Colonic mucosa (tissue), 4 donors: ENCODE measurements around the gene RAPGEF4. TPM values are rescaled to one million over a fixed set of nuclear protein-coding genes. Genes with fewer than 3 reads are reported as not detected.

Experiments used
- DNase-seq: peaks from one replicate; pipeline ENCODE4 v3.0.0-alpha.2; 2020
- H3K27ac ChIP-seq: fragments of 200-600 bp; one replicate; pipeline ENCODE4 v1.8.0; 2021
- H3K27me3 ChIP-seq: fragments of 200-600 bp; one replicate; pipeline ENCODE4 v1.8.0; 2021
- H3K36me3 ChIP-seq: fragments of 200-600 bp; one replicate; pipeline ENCODE4 v1.8.0; 2021
- H3K4me1 ChIP-seq: fragments of 200-600 bp; one replicate; pipeline ENCODE4 v1.8.0; 2021; ENCODE audit warnings: mild to moderate bottlenecking
- H3K4me3 ChIP-seq: fragments of 200-600 bp; one replicate; pipeline ENCODE4 v1.8.0; 2021
- H3K9ac ChIP-seq, 2 donors: one replicate each; pipeline ENCODE4 v1.7.0; 2013; ENCODE audit warnings: control low read depth in 2 of 2, low read depth in 2 of 2, low read length in 2 of 2
- H3K9me3 ChIP-seq: fragments of 200-600 bp; one replicate; pipeline ENCODE4 v1.8.0; 2021
- intact Hi-C: fragments of 100-400 bp; cut with DNase I; formaldehyde crosslinking; loops from one replicate; pipeline ENCODE4 v1.14.1; 2022
- total RNA-seq, 2 donors: library from RNA; stranded (reverse); fragmentation: NEBNext Ultra II Directional in 1 of 2; extraction: Animal tissue kit (Norgen Biotek cat#: 25700) in 1 of 2; gene quantifications; one replicate each; pipeline ENCODE4 v1.2.1, GENCODE V29; 2021
- TF ChIP-seq, protein P1 (sequence below): fragments of 200-600 bp; IDR thresholded peaks from one replicate; pipeline ENCODE4 v1.8.0; 2022; ENCODE audit warnings: antibody characterized with exemption, mild to moderate bottlenecking
- donor health status: healthy.
- donor health status: DM: no; HTN: no; CAD: no.
- donor health status: DM: no; HTN: no; CAD: no.

Gene RAPGEF4
- total RNA-seq, 2 donors from 2014 or later, result 1.3 to 1.5 TPM

DNA sequence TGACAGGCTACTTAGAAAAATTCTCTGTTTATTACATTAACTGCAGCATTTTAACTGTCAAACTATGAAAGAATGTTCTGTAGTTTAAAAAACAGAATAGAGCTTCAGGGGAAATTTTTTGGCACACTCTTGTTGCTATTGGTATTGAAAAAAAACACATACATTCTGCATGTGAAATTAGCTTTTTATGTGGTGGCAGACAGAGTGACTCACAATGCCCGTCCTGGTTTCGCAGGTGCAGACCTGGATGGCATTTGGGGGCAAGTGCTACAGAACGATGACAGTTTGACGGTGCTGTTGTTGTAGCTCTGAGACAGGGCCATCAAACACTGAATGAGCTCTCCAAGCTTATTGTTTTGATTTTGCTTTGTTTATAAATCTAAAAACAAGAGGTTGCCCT lies 235.0 kb downstream of the RAPGEF4 start:
- Histone ChIP-seq H3K9me3 (no peaks in the 10 kb centered on the region), H3K4me1 (no peaks in the 10 kb centered on the region), H3K27ac (no peak overlapping the region), H3K36me3 (no peaks in the 10 kb centered on the region), H3K4me3 (no peak overlapping the region), H3K27me3 (no peaks in the 10 kb centered on the region), H3K9ac (no peak overlapping the region)
- intact Hi-C loops, result loop anchor here (2.0 kb wide), 1 partner anchor 240 kb away; no protein-coding TSS in a partner anchor
- TF ChIP-seq, protein P1, sequence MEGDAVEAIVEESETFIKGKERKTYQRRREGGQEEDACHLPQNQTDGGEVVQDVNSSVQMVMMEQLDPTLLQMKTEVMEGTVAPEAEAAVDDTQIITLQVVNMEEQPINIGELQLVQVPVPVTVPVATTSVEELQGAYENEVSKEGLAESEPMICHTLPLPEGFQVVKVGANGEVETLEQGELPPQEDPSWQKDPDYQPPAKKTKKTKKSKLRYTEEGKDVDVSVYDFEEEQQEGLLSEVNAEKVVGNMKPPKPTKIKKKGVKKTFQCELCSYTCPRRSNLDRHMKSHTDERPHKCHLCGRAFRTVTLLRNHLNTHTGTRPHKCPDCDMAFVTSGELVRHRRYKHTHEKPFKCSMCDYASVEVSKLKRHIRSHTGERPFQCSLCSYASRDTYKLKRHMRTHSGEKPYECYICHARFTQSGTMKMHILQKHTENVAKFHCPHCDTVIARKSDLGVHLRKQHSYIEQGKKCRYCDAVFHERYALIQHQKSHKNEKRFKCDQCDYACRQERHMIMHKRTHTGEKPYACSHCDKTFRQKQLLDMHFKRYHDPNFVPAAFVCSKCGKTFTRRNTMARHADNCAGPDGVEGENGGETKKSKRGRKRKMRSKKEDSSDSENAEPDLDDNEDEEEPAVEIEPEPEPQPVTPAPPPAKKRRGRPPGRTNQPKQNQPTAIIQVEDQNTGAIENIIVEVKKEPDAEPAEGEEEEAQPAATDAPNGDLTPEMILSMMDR, result no peak
- no peak for DNase-seq

GRCh38 chr2:172972005-172972619 lies 236.5 kb downstream of the RAPGEF4 start:
- no peaks in the 10 kb centered on the region for H3K4me1 ChIP-seq
- H3K9me3 ChIP-seq, result no peaks in the 10 kb centered on the region
- no peak overlapping the region for H3K4me3 ChIP-seq
- no peaks in the 10 kb centered on the region for H3K36me3 ChIP-seq
- DNase-seq, result peak; percentile 62
- no peak overlapping the region for H3K27ac ChIP-seq
- H3K9ac ChIP-seq, result no peak overlapping the region
- intact Hi-C loops, result no loop called here
- no peaks in the 10 kb centered on the region for H3K27me3 ChIP-seq
- TF ChIP-seq, protein P1, result peak; percentile 94

DNA sequence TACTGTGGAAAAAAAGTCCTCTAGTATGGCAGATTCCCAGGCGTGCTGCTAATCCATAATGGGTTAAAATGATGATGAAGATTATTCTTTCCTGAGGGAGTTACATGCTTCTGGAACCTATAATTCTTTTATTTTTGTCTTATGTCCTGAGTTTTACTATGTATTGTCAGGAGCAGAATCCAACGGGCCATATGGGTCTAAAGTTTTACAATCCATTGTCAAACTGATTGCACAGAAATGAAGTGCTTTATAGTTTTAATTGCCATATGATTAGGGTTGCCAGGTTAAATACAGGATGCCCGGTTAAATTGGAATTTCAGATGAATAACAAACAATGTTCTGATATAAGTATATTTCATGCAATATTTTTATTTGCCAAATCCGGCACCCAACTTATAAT lies 239.1 kb downstream of the RAPGEF4 start:
- no peaks in the 10 kb centered on the region for H3K9me3 ChIP-seq
- no peak for DNase-seq
- no peak overlapping the region for H3K27ac ChIP-seq
- no peak overlapping the region for H3K9ac ChIP-seq
- no peaks in the 10 kb centered on the region for H3K4me1 ChIP-seq
- intact Hi-C loops, result no loop called here
- TF ChIP-seq, protein P1, result no peak
- no peak overlapping the region for H3K4me3 ChIP-seq
- H3K36me3 ChIP-seq, result no peaks in the 10 kb centered on the region
- no peaks in the 10 kb centered on the region for H3K27me3 ChIP-seq

DNA sequence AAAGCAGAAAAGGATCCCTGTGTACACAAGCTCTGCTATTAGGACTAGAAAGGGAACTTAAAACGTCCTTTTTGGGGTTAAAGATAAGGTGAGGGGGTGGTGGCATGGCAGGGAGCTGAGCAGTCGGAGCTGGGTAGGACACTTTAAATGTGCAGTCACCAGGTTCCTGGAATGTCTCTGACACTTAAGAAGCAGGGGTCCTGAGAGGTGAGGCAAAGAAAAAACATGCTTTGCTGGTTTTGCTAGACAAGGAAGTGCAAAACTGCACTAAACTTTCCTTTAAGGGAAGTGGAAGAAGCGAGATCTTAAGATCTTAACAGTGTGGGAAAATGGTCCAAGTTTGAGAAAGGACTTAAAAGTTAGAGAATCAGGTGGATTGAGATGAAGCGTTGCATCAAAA lies 240.5 kb downstream of the RAPGEF4 start:
- Histone ChIP-seq H3K27ac (no peak overlapping the region), H3K27me3 (no peaks in the 10 kb centered on the region), H3K4me3 (no peak overlapping the region), H3K36me3 (no peaks in the 10 kb centered on the region), H3K9ac (no peak overlapping the region), H3K9me3 (no peaks in the 10 kb centered on the region), H3K4me1 (no peaks in the 10 kb centered on the region)
- TF ChIP-seq, protein P1, result no peak
- DNase-seq, result no peak
- intact Hi-C loops, result no loop called here

- Histone ChIP-seq H3K27ac (no peak overlapping the region), H3K4me3 (no peak overlapping the region), H3K9me3 (no peaks in the 10 kb centered on the region), H3K36me3 (no peaks in the 10 kb centered on the region), H3K9ac (no peak overlapping the region), H3K4me1 (no peaks in the 10 kb centered on the region), H3K27me3 (no peaks in the 10 kb centered on the region)
- TF ChIP-seq, protein P1, result no peak
- intact Hi-C loops, result no loop called here
- DNase-seq, result no peak
Observed at GRCh38 chr2:172976816-172977215, 241.2 kb downstream of the RAPGEF4 start.
